ENCODE results near the gene BRAT1. TPM values are rescaled to one million over a fixed set of nuclear protein-coding genes. Genes with fewer than 3 reads are reported as not detected.

Gene BRAT1
- polyA plus RNA-seq, 1 experiment, result 6.2 TPM

- no peak for TF ChIP-seq CTCF (IDR thresholded peaks at IDR 0.05; ENCODE audit: low read depth, low read length)
- Histone ChIP-seq H3K9me3 (ENCODE audit: control insufficient read depth, insufficient read depth, low read length) (peaks cover 7% of the 10 kb centered on the region; the same call in 1 of the 2 replicates), H3K27ac (ENCODE audit: low read depth, low read length) (no peak overlapping the region), H3K4me3 (ENCODE audit: low read depth, low read length) (no peak overlapping the region), H3K27me3 (ENCODE audit: control insufficient read depth, insufficient read depth, low read length) (no peaks in the 10 kb centered on the region)
- ChIA-PET CTCF (interaction anchor here (0.5 kb wide), 1 partner anchor 43 kb away, joined by 8 read pairs; no protein-coding TSS in a partner anchor), POLR2A (no interaction called here)
- no peak for DNase-seq (ENCODE audit: low read depth, low spot score)
These were observed 43.1 kb downstream of the BRAT1 start for GRCh38 chr7:2512179-2512661.

DNA sequence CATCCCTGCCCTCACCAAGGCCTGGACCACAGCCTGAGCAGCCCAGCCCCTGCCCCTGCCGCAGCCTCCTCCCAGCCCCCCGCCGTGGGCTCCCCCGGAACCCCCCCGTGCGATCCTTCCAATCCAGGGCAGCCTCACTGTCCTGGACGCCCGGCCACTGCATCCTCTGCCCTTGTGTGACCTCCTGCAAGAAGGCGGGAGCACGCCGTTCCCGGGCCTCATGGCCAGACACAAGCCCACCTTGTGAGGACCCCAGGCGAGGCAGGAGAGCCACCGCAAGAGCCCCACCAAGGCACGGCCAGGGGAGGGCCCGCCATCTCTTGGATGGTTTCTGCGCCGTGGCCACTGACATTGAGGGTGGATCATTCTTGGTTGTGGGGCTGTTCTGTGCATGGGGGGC, 43.6 kb downstream of the BRAT1 start:
- H3K27ac ChIP-seq (ENCODE audit: low read depth, low read length), result no peak overlapping the region
- no peak for TF ChIP-seq CTCF (IDR thresholded peaks at IDR 0.05; ENCODE audit: low read depth, low read length)
- POLR2A ChIA-PET, result no interaction called here
- no peak for DNase-seq (ENCODE audit: low read depth, low spot score)
- H3K9me3 ChIP-seq (ENCODE audit: control insufficient read depth, insufficient read depth, low read length), result peaks cover 7% of the 10 kb centered on the region; the same call in 1 of the 2 replicates
- CTCF ChIA-PET, result no interaction called here
- no peak overlapping the region for H3K4me3 ChIP-seq (ENCODE audit: low read depth, low read length)
- no peaks in the 10 kb centered on the region for H3K27me3 ChIP-seq (ENCODE audit: control insufficient read depth, insufficient read depth, low read length)

DNA sequence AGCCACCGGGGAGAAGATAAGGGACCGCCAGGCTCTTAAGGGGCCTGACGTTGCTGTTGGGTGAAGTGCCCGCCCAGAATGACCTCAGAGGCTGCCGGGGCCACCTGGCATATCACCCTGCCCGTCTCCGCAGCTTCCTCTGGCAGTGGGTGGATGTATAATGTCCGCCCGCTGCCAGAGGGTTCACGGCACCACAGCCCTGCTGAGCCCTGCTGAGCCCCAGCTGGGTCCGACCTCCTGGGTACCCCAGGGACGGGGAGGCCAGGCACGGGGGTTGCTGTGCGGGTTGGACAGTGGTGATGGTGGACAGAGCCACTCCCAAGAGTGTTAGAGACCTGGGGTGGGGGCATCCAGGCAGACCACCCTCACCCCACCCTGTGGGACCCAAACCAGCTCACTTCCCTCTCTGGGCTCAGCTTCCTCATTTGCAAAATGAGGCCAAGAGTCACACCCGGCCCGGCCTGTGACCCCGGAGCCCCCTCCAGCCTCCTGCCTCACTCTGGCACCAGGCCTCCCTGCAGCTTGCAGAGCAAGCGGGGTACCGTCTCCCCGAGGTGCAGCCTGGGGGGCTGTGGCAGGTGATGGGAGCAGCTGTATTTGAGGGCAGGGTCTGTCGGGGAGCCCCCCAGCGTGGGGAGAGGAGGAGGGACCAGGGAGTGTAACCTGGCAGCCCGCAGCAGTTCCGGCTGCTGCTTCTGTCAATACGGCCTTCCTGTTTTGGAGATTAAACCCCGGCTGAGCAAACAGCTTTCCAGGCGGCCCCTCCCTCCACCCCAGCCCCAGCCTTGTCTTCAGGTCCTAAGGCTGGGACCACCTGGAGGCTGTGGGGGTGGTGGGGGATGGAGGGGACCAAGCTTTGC, 44.2 kb downstream of the BRAT1 start:
- Histone ChIP-seq H3K27me3 (ENCODE audit: control insufficient read depth, insufficient read depth, low read length) (no peaks in the 10 kb centered on the region), H3K9me3 (ENCODE audit: control insufficient read depth, insufficient read depth, low read length) (peaks cover 7% of the 10 kb centered on the region; the same call in 1 of the 2 replicates), H3K4me3 (ENCODE audit: low read depth, low read length) (no peak overlapping the region), H3K27ac (ENCODE audit: low read depth, low read length) (no peak overlapping the region)
- TF ChIP-seq CTCF (IDR thresholded peaks at IDR 0.05; ENCODE audit: low read depth, low read length), result no peak
- DNase-seq (ENCODE audit: low read depth, low spot score), result no peak
- POLR2A ChIA-PET, result no interaction called here
- CTCF ChIA-PET, result interaction anchor here (1.2 kb wide), 1 partner anchor 60 kb away, joined by 3 read pairs; no protein-coding TSS in a partner anchor

DNA sequence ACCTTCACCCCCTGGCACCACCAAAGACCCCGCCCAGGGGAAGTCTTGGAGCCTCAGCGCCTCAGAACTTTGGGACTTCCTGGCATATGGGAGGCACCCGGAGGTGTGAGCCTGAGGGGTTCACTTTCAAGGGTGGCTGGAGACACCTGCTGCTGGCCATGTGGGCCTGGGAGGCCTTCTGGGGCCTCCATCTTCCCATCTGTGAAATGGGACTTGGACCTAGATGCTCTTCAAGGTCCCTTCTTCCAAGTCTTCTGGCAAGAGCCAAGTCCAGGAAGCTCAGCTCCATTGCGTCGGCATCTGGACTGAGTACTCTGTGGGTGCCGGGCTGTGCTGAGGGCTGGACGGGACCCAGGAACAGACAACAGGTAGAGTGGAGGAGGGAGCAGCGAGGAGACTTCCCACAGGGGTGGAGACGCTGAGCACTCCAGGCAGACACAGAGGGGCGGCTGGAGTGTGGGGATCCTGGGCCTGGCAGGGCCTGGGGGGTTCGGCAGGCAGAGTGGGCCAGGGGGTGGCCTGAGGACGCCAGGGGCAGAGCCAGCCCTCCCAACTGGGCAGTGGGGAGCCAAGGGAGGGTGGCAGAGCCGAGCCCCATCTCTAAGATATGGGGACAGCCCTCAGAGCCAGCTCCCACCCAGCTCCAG, 45.1 kb downstream of the BRAT1 start:
- H3K27ac ChIP-seq (ENCODE audit: low read depth, low read length), result no peak overlapping the region
- no peak for TF ChIP-seq CTCF (IDR thresholded peaks at IDR 0.05; ENCODE audit: low read depth, low read length)
- POLR2A ChIA-PET, result no interaction called here
- no peak for DNase-seq (ENCODE audit: low read depth, low spot score)
- H3K4me3 ChIP-seq (ENCODE audit: low read depth, low read length), result no peak overlapping the region
- no peaks in the 10 kb centered on the region for H3K27me3 ChIP-seq (ENCODE audit: control insufficient read depth, insufficient read depth, low read length)
- CTCF ChIA-PET, result interaction anchor here (1.2 kb wide), 1 partner anchor 59 kb away, joined by 3 read pairs; no protein-coding TSS in a partner anchor
- peaks cover under 1% of the 10 kb centered on the region; the same call in 1 of the 2 replicates for H3K9me3 ChIP-seq (ENCODE audit: control insufficient read depth, insufficient read depth, low read length)

Data from AG04450 (cell line).